Mucosa of stomach (tissue), 1 donor: ENCODE measurements around the gene NTHL1.

Source experiments
- H3K27me3 ChIP-seq: one replicate; pipeline ENCODE4 v1.7.0; 2013; ENCODE audit warnings: mild to moderate bottlenecking, low read length; ENCODE audit not compliant: control insufficient read depth, insufficient read depth
- H3K36me3 ChIP-seq: one replicate; pipeline ENCODE4 v1.7.0; 2013; ENCODE audit warnings: low read length; ENCODE audit not compliant: control insufficient read depth, insufficient read depth
- H3K4me1 ChIP-seq: one replicate; pipeline ENCODE4 v1.7.0; 2013; ENCODE audit warnings: mild to moderate bottlenecking, low read length; ENCODE audit not compliant: control insufficient read depth, insufficient read depth
- H3K4me3 ChIP-seq: one replicate; pipeline ENCODE4 v1.7.0; 2013; ENCODE audit warnings: low read length
- H3K9ac ChIP-seq: one replicate; pipeline ENCODE4 v1.7.0; 2013; ENCODE audit warnings: mild to moderate bottlenecking, low read length, moderate library complexity
- H3K9me3 ChIP-seq: one replicate; pipeline ENCODE4 v1.7.0; 2013; ENCODE audit warnings: mild to moderate bottlenecking, low read length, moderate library complexity; ENCODE audit not compliant: control insufficient read depth
- donor health status: Pancreatic carcinoma.

NTHL1 gene

GRCh38 chr16:2057438-2057837, 9.8 kb upstream of the NTHL1 start:
- H3K4me1 ChIP-seq = peaks cover 19% of the 10 kb centered on the region
- H3K27me3 ChIP-seq = no peaks in the 10 kb centered on the region
- no peak overlapping the region for H3K9ac ChIP-seq
- no peaks in the 10 kb centered on the region for H3K9me3 ChIP-seq
- H3K4me3 ChIP-seq = no peak overlapping the region
- H3K36me3 ChIP-seq = no peaks in the 10 kb centered on the region

- Histone ChIP-seq H3K9me3 (no peaks in the 10 kb centered on the region), H3K36me3 (no peaks in the 10 kb centered on the region), H3K4me3 (no peak overlapping the region), H3K4me1 (peaks cover 19% of the 10 kb centered on the region), H3K9ac (no peak overlapping the region), H3K27me3 (no peaks in the 10 kb centered on the region)
Measured at GRCh38 chr16:2056681-2057407, 9.2 kb upstream of the NTHL1 start.

DNA sequence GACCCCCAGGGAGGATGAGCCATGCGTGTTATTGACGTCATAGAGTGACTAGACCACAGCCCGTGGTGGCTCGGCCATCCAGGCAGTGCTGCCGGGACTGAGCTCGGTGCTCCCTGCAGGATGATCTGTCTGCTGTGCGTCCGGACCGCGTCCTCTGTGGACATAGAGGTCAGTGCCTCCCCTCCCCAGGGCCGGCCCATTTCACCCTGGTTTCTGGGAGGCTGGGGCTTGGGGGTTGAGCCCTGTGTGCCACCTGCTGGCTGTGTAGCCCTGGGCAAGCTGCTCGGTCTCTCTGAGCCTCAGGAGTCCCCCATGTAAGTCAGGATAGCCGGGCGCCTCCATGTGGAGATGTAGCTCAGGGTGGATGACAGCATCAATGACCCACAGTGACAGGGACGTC, 8.4 kb upstream of the NTHL1 start:
- Histone ChIP-seq H3K4me1 (peaks cover 19% of the 10 kb centered on the region), H3K27me3 (no peaks in the 10 kb centered on the region), H3K36me3 (no peaks in the 10 kb centered on the region), H3K4me3 (no peak overlapping the region), H3K9ac (no peak overlapping the region), H3K9me3 (no peaks in the 10 kb centered on the region)

DNA sequence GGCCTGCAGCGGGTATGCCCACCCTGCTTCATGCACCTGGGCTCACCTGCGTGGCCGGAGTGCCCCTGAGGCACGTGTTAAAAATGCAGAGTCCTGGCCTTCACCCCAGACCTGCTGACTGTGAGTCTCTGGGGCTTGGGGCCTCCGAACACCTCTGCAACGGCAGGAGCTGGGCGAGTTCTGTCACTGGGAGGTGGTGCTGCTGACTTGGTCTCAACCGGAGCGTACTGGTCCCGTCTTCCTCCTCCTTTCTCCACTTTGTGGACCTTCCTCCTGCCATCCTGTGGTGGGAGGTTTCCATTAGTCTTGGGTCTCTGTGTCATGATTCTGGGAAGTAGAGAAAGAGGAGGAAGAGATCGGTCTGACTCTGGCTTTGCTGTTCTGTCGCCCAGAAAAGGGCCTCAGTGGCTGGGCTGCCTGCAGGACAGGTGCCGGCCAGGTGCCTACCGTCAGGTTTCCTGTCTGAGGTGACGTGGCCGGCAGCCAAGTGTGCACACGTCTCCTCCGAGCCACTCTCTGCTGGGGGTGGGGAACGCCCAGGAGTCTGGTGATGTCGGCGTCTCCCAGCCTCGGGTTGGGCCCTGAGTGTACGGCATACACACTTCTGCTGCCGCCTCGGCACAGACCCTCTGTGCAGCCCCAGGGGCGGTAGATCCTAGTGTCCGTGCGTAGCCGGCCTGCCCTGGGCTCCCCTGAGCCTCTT, 7.1 kb upstream of the NTHL1 start:
- Histone ChIP-seq H3K4me3 (peak overlapping the region; percentile 18), H3K9ac (peak overlapping the region; percentile 62)

GRCh38 chr16:2053897-2054296, 6.3 kb upstream of the NTHL1 start:
- H3K4me1 ChIP-seq = peaks cover 24% of the 10 kb centered on the region
- H3K9me3 ChIP-seq = no peaks in the 10 kb centered on the region
- no peaks in the 10 kb centered on the region for H3K36me3 ChIP-seq
- H3K4me3 ChIP-seq = no peak overlapping the region
- H3K27me3 ChIP-seq = no peaks in the 10 kb centered on the region
- H3K9ac ChIP-seq = peak overlapping the region; percentile 62

More for the DNA sequence above, 7.1 kb upstream of the NTHL1 start:
- Histone ChIP-seq H3K4me1 (peaks cover 19% of the 10 kb centered on the region), H3K27me3 (no peaks in the 10 kb centered on the region), H3K36me3 (no peaks in the 10 kb centered on the region), H3K9me3 (no peaks in the 10 kb centered on the region)

- H3K36me3 ChIP-seq = no peaks in the 10 kb centered on the region
- H3K9ac ChIP-seq = no peak overlapping the region
- peaks cover 29% of the 10 kb centered on the region for H3K4me1 ChIP-seq
- H3K4me3 ChIP-seq = no peak overlapping the region
- no peaks in the 10 kb centered on the region for H3K9me3 ChIP-seq
- H3K27me3 ChIP-seq = no peaks in the 10 kb centered on the region
Measured at GRCh38 chr16:2053211-2053610, 5.6 kb upstream of the NTHL1 start.

GRCh38 chr16:2048116-2048543, 496 bp upstream of the NTHL1 start:
- Histone ChIP-seq H3K4me1 (peaks cover 37% of the 10 kb centered on the region), H3K36me3 (no peaks in the 10 kb centered on the region), H3K9ac (peak overlapping the region; percentile 87)

DNA sequence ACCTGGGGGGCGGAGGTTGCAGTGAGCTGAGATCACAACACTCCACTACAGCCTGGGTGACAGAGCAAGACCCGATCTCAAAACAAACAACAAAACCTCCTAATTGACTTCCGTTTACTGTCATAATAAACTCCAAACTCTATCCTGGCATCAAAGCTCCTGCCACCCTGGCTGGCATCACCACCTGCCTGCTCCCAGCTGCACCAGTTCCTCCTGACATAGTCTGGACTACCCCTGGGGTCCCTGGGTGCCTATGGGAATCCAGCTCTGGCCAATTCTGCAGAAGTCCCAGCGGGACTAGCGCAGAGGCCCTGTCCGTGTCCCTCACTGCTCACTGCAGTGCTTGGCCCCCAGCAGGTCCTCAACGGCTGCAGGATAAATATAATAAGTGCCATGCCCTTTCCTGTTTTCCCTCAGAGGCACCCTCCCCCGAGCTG, 723 bp downstream of the NTHL1 start:
- Histone ChIP-seq H3K9me3 (no peaks in the 10 kb centered on the region), H3K9ac (peak overlapping the region; percentile 87), H3K4me3 (peak overlapping the region; percentile 96), H3K4me1 (peaks cover 47% of the 10 kb centered on the region), H3K36me3 (no peaks in the 10 kb centered on the region), H3K27me3 (no peaks in the 10 kb centered on the region)

More at GRCh38 chr16:2048116-2048543, 496 bp upstream of the NTHL1 start:
- H3K27me3 ChIP-seq = no peaks in the 10 kb centered on the region
- H3K9me3 ChIP-seq = no peaks in the 10 kb centered on the region
- H3K4me3 ChIP-seq = peak overlapping the region; percentile 96

GRCh38 chr16:2045965-2046892, 1.4 kb downstream of the NTHL1 start:
- no peaks in the 10 kb centered on the region for H3K9me3 ChIP-seq
- peaks cover 54% of the 10 kb centered on the region for H3K4me1 ChIP-seq
- peak overlapping the region; percentile 96 for H3K4me3 ChIP-seq
- H3K27me3 ChIP-seq = no peaks in the 10 kb centered on the region
- peak overlapping the region; percentile 87 for H3K9ac ChIP-seq
- no peaks in the 10 kb centered on the region for H3K36me3 ChIP-seq

DNA sequence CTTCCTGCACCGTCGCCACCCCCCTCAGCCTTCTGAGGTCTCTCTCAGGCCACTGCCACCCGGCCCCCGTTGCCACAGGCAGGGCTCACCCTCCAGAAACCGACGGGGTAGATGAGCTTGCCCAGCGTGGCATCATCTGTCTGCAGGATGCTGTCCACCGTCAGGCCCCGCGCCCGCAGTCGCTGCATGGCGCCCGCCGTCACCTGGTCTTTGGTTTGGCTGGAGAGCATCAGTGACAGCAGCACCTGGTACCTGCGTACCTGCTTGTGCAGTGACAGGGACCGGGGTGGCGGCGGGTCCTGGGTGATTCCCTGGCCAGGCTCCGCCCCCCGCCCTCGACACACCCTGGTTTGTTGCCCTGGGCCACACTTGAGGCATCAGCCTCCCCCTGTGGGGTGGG, 3.1 kb downstream of the NTHL1 start:
- no peaks in the 10 kb centered on the region for H3K9me3 ChIP-seq
- no peaks in the 10 kb centered on the region for H3K27me3 ChIP-seq
- peaks cover 70% of the 10 kb centered on the region for H3K4me1 ChIP-seq
- no peak overlapping the region for H3K9ac ChIP-seq
- no peaks in the 10 kb centered on the region for H3K36me3 ChIP-seq
- H3K4me3 ChIP-seq = no peak overlapping the region

DNA sequence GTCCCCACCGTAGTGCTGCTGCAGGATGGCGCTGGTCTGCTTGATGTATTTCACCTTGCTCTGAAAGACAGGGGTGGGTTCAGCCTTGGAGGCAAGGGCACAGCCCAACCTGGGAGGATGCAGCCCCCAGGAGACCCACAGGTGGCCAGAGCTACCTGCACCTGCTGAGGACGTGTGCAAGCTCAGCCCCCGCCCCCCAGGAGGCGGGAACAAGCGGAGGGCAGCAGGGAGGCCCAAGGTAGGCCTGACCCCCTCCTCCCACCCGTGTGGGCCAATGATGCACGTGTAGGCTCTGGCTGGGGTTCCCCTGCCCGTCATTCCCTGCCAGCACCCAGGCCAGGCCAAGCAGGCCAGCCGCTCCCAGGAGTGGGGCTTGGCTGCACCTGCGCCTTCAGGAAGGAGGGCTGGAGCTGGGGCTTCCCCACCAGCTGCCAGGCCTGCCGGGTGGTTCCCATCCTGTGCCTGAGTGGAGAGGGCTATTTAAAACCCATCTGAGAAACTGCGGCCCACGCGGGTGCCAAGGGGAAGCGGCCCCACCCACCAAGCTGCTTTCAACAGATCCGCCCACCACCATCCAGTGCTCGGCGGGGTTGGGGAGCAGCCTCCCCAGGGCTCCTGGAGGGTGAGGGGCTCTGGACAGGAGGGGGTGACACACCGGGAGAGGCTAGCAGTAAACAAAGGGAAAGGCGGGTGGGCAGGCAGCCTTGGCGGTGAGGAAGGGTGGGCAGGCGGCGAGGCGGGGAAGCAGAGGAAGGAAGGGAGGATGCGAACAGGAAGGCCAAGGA, 3.8 kb downstream of the NTHL1 start:
- H3K4me1 ChIP-seq = peaks cover 72% of the 10 kb centered on the region
- no peaks in the 10 kb centered on the region for H3K27me3 ChIP-seq
- H3K4me3 ChIP-seq = no peak overlapping the region
- peak overlapping the region; percentile 7 for H3K9ac ChIP-seq
- H3K9me3 ChIP-seq = no peaks in the 10 kb centered on the region
- no peaks in the 10 kb centered on the region for H3K36me3 ChIP-seq
